H9 (cell line): ENCODE measurements around the gene TBC1D22A. TPM values are rescaled to one million over a fixed set of nuclear protein-coding genes. Genes with fewer than 3 reads are reported as not detected.

ENCODE experiments used
- DNase-seq: peaks from one replicate; pipeline ENCODE4 v3.0.0-alpha.2; 2017
- H2AFZ ChIP-seq: one replicate; pipeline ENCODE4 v1.6.1; 2013; ENCODE audit warnings: mild to moderate bottlenecking, low read length, control low read depth, moderate library complexity
- H2AK5ac ChIP-seq: 2 replicates; pipeline ENCODE4 v1.6.1; 2013; ENCODE audit warnings: low read length, control low read depth, mixed read lengths; ENCODE audit not compliant: insufficient read length
- H2BK120ac ChIP-seq: one replicate; pipeline ENCODE4 v1.6.1; 2013; ENCODE audit warnings: low read depth, mild to moderate bottlenecking, low read length, control low read depth, inconsistent platforms; ENCODE audit not compliant: poor library complexity, severe bottlenecking
- H2BK12ac ChIP-seq: 2 replicates; pipeline ENCODE4 v1.6.1; 2013; ENCODE audit warnings: low read length, control low read depth, mixed read lengths, low read depth; ENCODE audit not compliant: insufficient read length
- H2BK15ac ChIP-seq: 2 replicates; pipeline ENCODE4 v1.6.1; 2013; ENCODE audit warnings: low read depth, low read length, control low read depth
- H2BK20ac ChIP-seq: one replicate; pipeline ENCODE4 v1.6.1; 2013; ENCODE audit warnings: low read depth, mild to moderate bottlenecking, low read length, control low read depth, inconsistent platforms; ENCODE audit not compliant: poor library complexity, severe bottlenecking
- H2BK5ac ChIP-seq: 2 replicates; pipeline ENCODE4 v1.6.1; 2013; ENCODE audit warnings: low read length, control low read depth, mixed read lengths; ENCODE audit not compliant: insufficient read length
- H3K14ac ChIP-seq: 2 replicates; pipeline ENCODE4 v1.6.1; 2013; ENCODE audit warnings: low read length, control low read depth; ENCODE audit not compliant: insufficient read depth
- H3K18ac ChIP-seq: 2 replicates; pipeline ENCODE4 v1.6.1; 2013; ENCODE audit warnings: low read depth, mild to moderate bottlenecking, mixed read lengths, low read length, control low read depth; ENCODE audit not compliant: insufficient read length
- H3K23ac ChIP-seq: 2 replicates; pipeline ENCODE4 v1.6.1; 2013; ENCODE audit warnings: low read length, control low read depth, mixed read lengths, low read depth; ENCODE audit not compliant: insufficient read length
- H3K23me2 ChIP-seq: 2 replicates; pipeline ENCODE4 v1.6.1; 2013; ENCODE audit warnings: low read depth, mild to moderate bottlenecking, mixed read lengths, low read length, control low read depth; ENCODE audit not compliant: insufficient read length, poor library complexity, severe bottlenecking
- H3K27ac ChIP-seq: 2 replicates; pipeline ENCODE4 v1.5.1; 2013; ENCODE audit warnings: low read length, control low read depth, mixed read lengths, low read depth; ENCODE audit not compliant: insufficient read length
- H3K27me3 ChIP-seq: 2 replicates; pipeline ENCODE4 v1.6.1; 2013; ENCODE audit warnings: low read length, control low read depth, inconsistent platforms; ENCODE audit not compliant: insufficient read depth
- H3K4ac ChIP-seq: 2 replicates; pipeline ENCODE4 v1.6.1; 2013; ENCODE audit warnings: low read depth, mild to moderate bottlenecking, control low read depth, inconsistent platforms, low read length, moderate library complexity
- H3K4me1 ChIP-seq: 2 replicates; pipeline ENCODE4 v1.6.1; 2013; ENCODE audit warnings: low read length, control low read depth, inconsistent platforms; ENCODE audit not compliant: insufficient read depth
- H3K4me2 ChIP-seq: 2 replicates; pipeline ENCODE4 v1.6.1; 2013; ENCODE audit warnings: low read length, control low read depth, mixed read lengths; ENCODE audit not compliant: insufficient read length, insufficient read depth
- H3K56ac ChIP-seq: 2 replicates; pipeline ENCODE4 v1.6.1; 2013; ENCODE audit warnings: low read depth, mild to moderate bottlenecking, mixed read lengths, low read length, control low read depth; ENCODE audit not compliant: insufficient read length
- H3K79me1 ChIP-seq: 2 replicates; pipeline ENCODE4 v1.6.1; 2013; ENCODE audit warnings: low read depth, mild to moderate bottlenecking, moderate library complexity, low read length, control low read depth, inconsistent platforms; ENCODE audit not compliant: insufficient read depth, poor library complexity, severe bottlenecking
- H3K79me2 ChIP-seq: 2 replicates; pipeline ENCODE4 v1.6.1; 2013; ENCODE audit warnings: low read length, control low read depth, inconsistent platforms; ENCODE audit not compliant: insufficient read depth
- H3K9ac ChIP-seq: 2 replicates; pipeline ENCODE4 v1.6.1; 2013; ENCODE audit warnings: low read length, control low read depth, mixed read lengths; ENCODE audit not compliant: insufficient read length; ENCODE audit errors: extremely low read depth
- H3K9me3 ChIP-seq: one replicate; pipeline ENCODE4 v1.6.1; 2013; ENCODE audit warnings: low read depth, low read length, inconsistent platforms; ENCODE audit not compliant: control insufficient read depth
- H3T11ph ChIP-seq: one replicate; pipeline ENCODE4 v1.6.1; 2013; ENCODE audit warnings: mild to moderate bottlenecking, low read length, control low read depth, inconsistent platforms
- H4K20me1 ChIP-seq: one replicate; pipeline ENCODE4 v1.6.1; 2013; ENCODE audit not compliant: control insufficient read depth, insufficient read length, insufficient read depth
- H4K5ac ChIP-seq: 2 replicates; pipeline ENCODE4 v1.6.1; 2013; ENCODE audit warnings: low read depth, mild to moderate bottlenecking, mixed read lengths, low read length, control low read depth; ENCODE audit not compliant: insufficient read length
- H4K8ac ChIP-seq: replicated peaks from 2 replicates; pipeline ENCODE4 v1.6.1; 2013; ENCODE audit warnings: low read length, control low read depth, mixed read lengths, low read depth; ENCODE audit not compliant: insufficient read length
- H4K91ac ChIP-seq: 2 replicates; pipeline ENCODE4 v1.6.1; 2013; ENCODE audit warnings: low read depth, mild to moderate bottlenecking, moderate library complexity, mixed read lengths, low read length, control low read depth; ENCODE audit not compliant: insufficient read length
- H3K27ac Mint-ChIP-seq, 3 experiments: 2 replicates in 2 of 3; 3 replicates in 1 of 3; pipeline ENCODE4 v1.8.0; 2020 to 2021; ENCODE audit warnings: mixed read lengths in 3 of 3, mild to moderate bottlenecking in 1 of 3, moderate library complexity in 1 of 3
- H3K27me3 Mint-ChIP-seq: 2 replicates; pipeline ENCODE4 v1.8.0; 2021; ENCODE audit warnings: low read depth, mild to moderate bottlenecking, moderate library complexity, mixed read lengths
- H3K36me3 Mint-ChIP-seq, 3 experiments: 2 replicates in 2 of 3; 3 replicates in 1 of 3; pipeline ENCODE4 v1.8.0; 2020 to 2021; ENCODE audit warnings: low read depth in 3 of 3, mixed read lengths in 3 of 3; ENCODE audit not compliant: insufficient read depth in 1 of 3
- H3K4me1 Mint-ChIP-seq, 2 experiments: 2 replicates each; pipeline ENCODE4 v1.8.0; 2020; ENCODE audit warnings: mixed read lengths in 2 of 2
- H3K4me3 Mint-ChIP-seq, 2 experiments: 2 replicates in 1 of 2; 3 replicates in 1 of 2; pipeline ENCODE4 v1.8.0; 2020 to 2021; ENCODE audit warnings: mild to moderate bottlenecking in 2 of 2, mixed read lengths in 2 of 2, moderate library complexity in 1 of 2
- H3K9me3 Mint-ChIP-seq, 2 experiments: 2 replicates in 1 of 2; 3 replicates in 1 of 2; pipeline ENCODE4 v1.8.0; 2020; ENCODE audit warnings: mild to moderate bottlenecking in 2 of 2, mixed read lengths in 2 of 2, moderate library complexity in 1 of 2
- CTCF ChIP-seq: fragments of 200-600 bp; sonication (generic); conservative IDR thresholded peaks from 3 replicates; pipeline ENCODE4 v1.8.0; 2021; ENCODE audit warnings: antibody characterized with exemption, mild to moderate bottlenecking
- WGBS: extraction: QIAGEN DNeasy Blood & Tissue Kit; methylation state at CpG from one replicate; pipeline ENCODE4 v1.1.7; 2013; ENCODE audit warnings: missing lambda C conversion rate, low lambda C conversion rate, mixed read lengths; ENCODE audit not compliant: insufficient read length; ENCODE audit errors: extremely low coverage; 5-methylcytosine and 5-hydroxymethylcytosine counted together
- total RNA-seq: library from RNA; stranded (reverse); gene quantifications from 2 replicates; pipeline ENCODE4 v1.2.1, GENCODE V29; 2021

Gene TBC1D22A
- total RNA-seq, 1 experiment from 2014 or later = 20.8 TPM

- TF ChIP-seq CTCF = no peak
- Histone ChIP-seq H3K27me3 (no peaks in the 10 kb centered on the region), H4K8ac (no peak overlapping the region), H3K18ac (no peak overlapping the region), H2BK20ac (no peak overlapping the region), H3K4me1 (peaks cover 9% of the 10 kb centered on the region; the same call in 1 of the 2 replicates), H3K27ac (no peak overlapping the region), H3K9ac (no peak overlapping the region), H3K79me2 (peaks cover 2% of the 10 kb centered on the region; the same call in 1 of the 2 replicates), H3K23me2 (no peaks in the 10 kb centered on the region), H3K4me2 (no peak overlapping the region), H4K20me1 (peaks cover 10% of the 10 kb centered on the region), H2BK15ac (no peak overlapping the region), H2BK120ac (no peak overlapping the region), H3T11ph (no peak overlapping the region), H3K79me1 (peaks cover 4% of the 10 kb centered on the region), H3K14ac (no peak overlapping the region), H2AFZ (no peak overlapping the region), H4K5ac (no peak overlapping the region), H3K56ac (no peak overlapping the region), H2BK5ac (no peak overlapping the region), H3K23ac (no peak overlapping the region), H2BK12ac (no peak overlapping the region), H3K9me3 (no peaks in the 10 kb centered on the region), H2AK5ac (no peak overlapping the region), H4K91ac (no peak overlapping the region), H3K4ac (no peak overlapping the region)
- peak overlapping the region in 1 of 2 experiments; percentile 47; a peak in 3 of 5 replicates for H3K4me3 Mint-ChIP-seq
- peaks cover 32 to 51% of the 10 kb centered on the region in 2 experiments for H3K4me1 Mint-ChIP-seq
- peak overlapping the region; percentile 53 to 77 (median 69); a peak in 5 of 7 replicates for H3K27ac Mint-ChIP-seq
- no CpG with 5 or more reads among the region's 14 CpGs for WGBS
- DNase-seq = no peak
- H3K36me3 Mint-ChIP-seq = peaks cover 2 to 10% (median 6%) of the 10 kb centered on the region in 3 experiments; a peak in 6 of 7 replicates
- H3K9me3 Mint-ChIP-seq = no peaks in the 10 kb centered on the region
- H3K27me3 Mint-ChIP-seq = no peaks in the 10 kb centered on the region; the same call in 1 of the 2 replicates
These were observed 30.4 kb upstream of the TBC1D22A start for GRCh38 chr22:46732041-46732379.
